ENCODE results near the gene OARD1.
A peak's percentile ranks its signal among the peaks of the same experiment; 100 is the strongest.
"Not testable (repeated sequence)": the region's sequence is repeated elsewhere in the genome, so short reads cannot be mapped to it uniquely, and the experiment has no call there.

Gene OARD1, protein sequence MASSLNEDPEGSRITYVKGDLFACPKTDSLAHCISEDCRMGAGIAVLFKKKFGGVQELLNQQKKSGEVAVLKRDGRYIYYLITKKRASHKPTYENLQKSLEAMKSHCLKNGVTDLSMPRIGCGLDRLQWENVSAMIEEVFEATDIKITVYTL

DNA sequence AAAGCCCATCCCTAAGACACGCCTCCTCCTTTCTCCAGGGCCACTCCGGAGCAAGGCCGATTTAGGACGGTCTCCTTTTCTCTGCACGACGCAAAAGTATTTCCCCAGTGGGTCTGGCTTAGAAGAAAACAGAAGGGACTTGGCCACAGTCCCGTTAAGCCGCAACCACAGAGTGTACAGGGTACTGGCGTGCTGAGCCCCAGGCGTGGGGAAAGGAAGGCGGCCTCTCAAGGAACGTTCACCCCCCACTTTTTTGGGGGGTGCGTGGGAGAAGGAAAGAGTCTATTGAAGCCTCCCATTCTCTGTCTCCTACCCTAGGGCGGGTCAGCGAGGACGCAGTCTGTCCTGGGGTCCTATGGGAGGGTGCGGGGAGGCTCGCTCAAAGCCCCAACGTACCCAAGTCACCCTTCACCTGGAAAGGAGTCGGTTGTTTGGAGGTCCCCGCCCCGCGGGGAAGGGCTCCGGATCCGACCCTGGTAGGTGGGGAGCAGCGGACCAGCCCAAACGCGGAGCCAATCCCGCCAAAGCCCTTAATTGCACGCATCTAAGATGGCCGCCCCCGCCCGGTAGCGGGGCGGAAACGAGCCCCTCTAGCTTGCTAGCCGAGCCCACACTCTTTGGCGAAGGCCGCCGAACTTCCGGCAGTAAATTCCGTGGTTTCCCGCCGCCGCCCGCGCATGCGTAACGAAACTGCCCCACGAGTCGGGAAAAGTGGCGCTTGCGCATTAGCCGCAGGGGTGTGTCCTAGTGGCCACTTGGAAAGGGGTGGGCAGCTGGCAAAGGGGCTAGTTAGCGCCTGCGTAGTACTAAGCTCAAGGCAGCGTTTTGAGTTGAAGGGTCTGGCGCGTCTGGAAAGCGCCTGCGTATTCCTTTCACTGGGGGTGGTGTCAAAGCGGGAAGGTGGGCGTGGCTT is at the start of gene OARD1:
Gene OARD1, minus strand, starts transcription at position 434 of the 913 bp plus-strand sequence. CDS start 722 bp downstream, outside the sequence.
- peak; percentile 99 for DNase-seq (ENCODE audit: low spot score)

DNA sequence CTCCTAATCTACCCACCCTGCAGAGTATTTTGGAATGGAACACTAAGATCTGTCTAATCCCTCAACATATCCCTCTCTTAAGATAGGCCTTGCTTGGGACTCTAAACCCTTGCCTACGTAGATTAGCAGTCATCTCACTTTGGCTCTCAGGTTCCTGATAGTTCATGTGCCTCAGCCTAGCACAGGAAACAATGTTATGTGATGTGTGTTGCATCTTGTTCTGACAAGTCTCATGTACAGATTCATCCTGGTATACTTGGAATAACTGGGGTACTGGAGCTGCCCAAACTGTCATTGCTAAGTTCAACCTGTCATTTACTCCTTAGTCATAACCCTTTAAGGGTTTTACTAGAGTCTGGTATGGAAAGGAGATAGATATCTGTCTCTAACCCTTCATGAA is 47.9 kb upstream of the OARD1 start:
- DNase-seq (ENCODE audit: low spot score) = no peak

DNA sequence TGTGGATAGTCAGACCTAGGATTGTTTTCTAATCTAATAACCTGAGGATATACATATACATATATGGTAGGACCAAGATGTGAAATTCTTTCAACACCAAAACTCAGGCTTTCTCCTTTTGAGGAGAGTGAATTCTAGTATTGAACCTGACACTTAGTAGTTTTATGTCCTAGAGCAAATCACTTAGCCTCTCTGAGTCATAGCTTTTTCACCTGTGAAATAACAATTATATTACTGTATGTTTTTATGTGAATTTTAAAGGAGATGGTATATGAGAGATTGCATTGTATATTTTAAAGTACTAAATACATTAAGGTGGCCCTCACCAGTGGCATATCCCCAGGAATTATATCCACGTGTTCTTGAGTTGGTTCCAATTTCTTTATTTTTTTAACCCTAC is 47.4 kb upstream of the OARD1 start:
- no peak for DNase-seq (ENCODE audit: low spot score)

DNA sequence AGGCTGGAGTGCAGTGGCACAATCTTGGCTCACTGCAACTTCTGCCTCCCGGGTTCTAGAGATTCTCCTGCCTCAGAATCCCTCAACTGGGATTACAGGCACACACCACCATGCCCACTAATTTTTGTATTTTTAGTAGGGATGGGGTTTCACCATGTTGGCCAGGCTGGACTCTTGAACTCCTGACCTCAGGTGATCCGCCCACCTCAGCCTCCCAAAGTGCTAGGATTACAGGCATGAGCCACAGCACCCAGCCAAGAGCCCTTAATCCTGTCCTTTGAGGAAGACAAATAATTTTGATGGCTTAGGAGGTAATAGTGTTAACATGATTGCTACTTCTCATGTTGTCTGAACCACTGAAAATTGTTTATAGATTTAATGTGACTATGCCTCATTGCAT is 42.9 kb upstream of the OARD1 start:
- DNase-seq (ENCODE audit: low spot score) = not testable (repeated sequence)

DNA sequence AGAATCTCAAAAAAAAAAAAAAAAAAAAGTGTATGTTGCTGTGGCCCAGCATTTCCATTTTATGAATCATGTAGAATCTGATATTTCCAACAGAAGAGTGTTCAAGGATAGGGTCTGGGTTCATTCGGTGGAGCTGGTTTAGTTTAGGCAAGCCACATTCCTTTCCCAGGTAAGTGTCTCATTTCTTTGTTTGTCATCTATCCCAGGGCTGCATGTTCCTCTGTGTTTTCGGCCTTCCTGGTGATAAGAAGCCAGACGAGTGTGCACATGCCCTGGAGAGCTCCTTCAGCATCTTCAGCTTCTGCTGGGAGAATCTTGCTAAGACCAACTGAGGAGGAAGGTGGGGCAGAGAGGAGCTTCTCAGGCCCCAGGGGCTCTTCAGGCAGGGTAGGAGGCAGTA is 38.9 kb upstream of the OARD1 start:
- no peak for DNase-seq (ENCODE audit: low spot score)

DNA sequence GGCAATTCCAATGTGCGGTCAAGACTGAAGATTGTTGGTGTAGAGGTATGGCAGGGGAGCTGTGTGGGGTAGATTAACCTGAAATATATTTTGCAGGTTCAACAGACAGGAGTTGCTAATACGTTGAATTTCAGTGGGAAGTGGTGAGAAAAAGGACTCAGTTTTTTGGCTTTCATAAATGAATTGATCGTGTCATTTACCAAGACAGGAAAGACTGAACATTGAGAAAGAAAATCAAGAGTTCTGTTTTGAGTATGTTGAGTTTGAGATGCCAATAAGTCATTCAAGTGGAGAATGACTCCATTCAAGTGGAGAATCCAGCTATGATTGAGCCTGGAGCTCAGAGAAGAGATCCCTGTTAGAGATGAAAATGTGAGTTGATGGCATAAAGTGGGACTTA is 31.7 kb upstream of the OARD1 start:
- DNase-seq (ENCODE audit: low spot score) = no peak

DNA sequence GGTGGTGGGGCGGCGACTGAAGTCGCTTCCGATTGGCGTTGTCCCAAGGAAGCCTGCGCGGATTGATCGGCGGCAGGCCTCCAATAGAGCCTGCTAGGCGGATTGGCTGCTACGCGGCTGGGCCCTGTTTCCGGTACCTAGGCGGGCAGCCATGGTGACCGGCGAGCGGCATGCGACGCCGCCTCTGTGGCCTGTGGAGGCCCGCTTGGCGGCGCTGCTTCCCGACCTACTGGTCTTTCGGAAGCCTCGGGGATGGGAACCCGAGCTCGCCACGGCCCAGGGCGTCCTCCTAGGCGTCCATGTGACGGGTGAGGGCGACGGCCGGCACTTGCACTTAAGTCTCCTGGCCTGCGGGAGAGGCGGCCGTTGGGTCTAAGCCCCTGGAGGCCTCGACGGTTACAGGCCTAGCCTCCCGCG is 28.7 kb upstream of the OARD1 start:
- peak; percentile 84 for DNase-seq (ENCODE audit: low spot score)

DNA sequence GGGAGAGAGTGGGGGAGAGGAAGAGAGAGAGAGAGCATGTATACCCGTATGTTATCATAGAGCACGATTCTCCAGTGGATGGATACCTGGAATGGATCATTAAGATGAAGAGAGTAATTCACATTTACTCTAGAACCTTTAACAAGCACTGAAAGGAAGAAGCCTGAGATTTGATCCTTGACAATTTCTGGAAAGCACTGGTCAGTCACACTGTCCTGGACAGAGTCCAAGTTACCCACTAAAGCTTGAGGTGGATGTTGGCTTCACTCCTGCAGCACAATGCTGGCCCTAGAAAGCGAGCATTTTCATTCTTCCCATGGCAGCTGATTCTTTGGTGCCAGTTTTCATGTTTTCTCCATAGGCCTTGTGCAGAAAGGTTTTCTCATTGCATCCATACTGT is 26.2 kb upstream of the OARD1 start:
- no peak for DNase-seq (ENCODE audit: low spot score)

DNA sequence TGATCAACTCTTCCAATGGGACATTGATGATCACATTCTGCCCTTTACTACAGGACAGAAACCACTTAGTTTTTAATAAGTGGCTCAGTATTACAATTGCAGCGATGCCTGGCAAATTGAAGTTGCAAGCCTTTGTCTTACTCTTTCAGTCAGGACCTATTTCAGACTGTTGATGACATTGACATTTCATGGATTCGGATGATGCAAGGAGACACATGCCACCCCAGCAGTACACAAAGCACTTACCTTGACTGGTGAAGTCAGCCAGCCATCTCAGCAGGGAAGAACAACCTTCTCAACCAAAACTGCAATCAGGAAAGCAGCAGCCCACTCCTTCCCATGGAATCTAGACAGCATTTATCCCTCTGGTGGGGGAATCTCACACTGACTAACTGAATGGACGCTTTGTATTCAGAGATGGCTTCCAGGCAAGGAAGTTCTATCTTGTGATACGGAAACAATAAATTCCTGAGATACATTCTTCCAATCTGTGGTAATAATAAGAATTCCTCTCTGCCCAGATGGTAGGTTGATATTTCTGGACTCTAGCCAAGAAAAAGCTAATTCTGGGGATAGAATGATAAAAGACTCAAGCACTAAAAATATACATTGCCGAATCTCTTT is 25.4 kb upstream of the OARD1 start:
- DNase-seq (ENCODE audit: low spot score) = no peak

DNA sequence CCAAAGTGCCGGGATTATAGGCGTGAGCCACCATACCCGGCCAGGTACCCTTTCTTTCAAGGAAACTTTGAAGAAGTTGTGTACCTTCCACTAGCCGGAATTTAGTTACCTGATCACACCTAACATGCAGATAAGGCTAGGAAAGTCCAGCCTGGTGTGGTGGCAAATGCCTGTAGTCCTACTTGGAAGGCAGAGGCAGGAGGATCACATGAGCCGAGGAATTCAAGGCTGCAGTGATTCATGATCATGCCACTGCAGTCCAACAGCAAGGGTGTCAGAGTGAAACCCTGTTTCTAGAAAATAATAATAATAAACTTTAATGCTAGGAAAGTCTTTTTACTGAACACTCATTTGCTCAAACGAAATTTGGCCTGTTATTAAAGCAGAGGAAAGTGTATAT is 21.6 kb upstream of the OARD1 start:
- DNase-seq (ENCODE audit: low spot score) = no peak

DNA sequence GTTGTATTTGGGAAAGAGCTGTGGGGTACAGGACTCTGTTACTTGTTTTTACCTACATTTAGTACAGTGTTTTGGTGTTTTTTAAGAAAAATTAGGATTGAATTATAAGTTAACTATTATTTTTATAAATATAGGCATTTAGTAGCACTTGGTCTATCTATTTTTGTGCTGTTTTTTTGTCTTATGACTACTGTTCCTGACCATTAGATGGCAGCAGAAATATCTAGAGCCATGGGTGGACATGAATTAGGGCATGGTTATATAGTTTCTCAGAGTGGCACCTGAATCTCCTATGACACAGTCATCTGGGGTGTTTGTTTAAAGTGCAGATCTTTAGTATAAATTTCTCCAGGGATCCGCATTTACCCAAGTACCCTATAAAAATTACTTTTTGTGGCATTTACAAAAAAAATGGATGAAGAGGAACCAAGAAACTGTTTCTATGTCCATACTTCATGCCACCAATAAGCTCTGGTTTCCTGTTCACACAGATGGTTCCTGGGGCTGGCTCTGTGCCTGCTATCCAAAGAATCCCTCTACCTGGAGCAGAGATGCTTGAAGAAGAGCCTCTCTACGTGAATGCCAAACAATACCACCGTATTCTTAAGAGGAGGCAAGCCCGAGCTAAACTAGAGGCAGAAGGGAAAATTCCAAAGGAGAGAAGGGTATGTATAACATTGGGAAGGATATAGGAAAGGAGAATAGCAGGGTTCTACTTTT is 20.4 kb upstream of the OARD1 start:
- DNase-seq (ENCODE audit: low spot score) = no peak

DNA sequence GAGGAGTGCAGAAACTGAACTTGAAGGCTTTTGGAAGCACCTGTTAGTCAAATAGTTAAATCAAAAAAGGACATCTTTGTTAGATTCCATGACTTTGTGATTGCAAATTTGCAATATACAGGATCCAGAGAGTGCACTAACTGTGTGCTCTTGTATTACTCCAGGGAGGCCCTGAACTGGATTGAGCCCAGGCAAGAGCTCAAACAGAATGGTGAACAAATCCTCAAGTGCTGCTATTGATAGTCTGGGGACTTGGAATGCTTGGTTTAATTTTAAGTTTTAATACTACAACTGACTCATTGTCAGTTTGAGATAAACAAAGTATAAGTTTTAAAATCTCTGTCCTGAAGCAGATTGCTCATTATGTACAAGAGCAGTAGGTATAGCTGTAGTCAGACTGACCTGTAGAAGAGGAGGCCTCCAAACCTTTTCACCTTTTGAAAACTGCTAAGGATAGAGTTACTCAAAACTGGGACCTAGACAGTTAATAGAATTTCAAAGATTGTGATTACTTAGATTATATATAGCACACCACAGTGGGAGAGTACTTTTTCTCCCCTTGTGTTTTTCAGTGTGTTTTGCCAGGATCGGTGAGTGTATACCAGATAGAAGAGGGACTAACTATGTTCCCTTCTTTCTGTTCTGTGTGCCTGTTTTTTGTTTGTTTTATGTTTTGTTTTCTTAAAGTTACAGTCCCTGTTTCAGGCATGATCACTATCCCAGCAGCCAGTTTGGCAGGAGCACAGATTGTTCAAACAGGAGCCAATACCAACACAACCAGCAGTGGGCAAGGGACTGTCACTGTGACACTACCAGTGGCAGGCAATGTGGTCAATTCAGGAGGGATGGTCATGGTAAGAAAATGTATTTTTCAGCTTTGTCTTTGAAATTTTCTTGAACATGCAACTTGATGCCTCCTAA is 18.9 kb upstream of the OARD1 start:
- DNase-seq (ENCODE audit: low spot score) = no peak

DNA sequence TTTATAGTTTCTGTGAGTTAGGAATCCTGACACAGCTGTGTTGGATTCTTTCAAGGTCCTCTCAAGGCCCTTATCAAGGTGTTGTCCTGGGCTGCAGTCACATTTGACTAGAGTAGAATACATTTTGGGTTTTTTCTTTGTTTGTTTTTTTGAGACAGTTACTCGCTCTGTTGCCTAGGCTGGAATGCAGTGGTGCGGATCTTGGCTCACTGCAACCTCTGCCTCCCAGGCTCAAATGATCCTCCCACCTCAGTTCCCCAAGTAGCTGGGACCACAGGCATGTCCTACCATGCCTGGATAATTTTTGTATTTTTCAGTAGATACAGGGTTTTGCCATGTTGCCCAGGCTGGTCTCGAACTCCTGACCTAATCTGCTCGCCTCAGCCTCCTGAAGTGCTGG is 16.3 kb upstream of the OARD1 start:
- no peak for DNase-seq (ENCODE audit: low spot score)

DNA sequence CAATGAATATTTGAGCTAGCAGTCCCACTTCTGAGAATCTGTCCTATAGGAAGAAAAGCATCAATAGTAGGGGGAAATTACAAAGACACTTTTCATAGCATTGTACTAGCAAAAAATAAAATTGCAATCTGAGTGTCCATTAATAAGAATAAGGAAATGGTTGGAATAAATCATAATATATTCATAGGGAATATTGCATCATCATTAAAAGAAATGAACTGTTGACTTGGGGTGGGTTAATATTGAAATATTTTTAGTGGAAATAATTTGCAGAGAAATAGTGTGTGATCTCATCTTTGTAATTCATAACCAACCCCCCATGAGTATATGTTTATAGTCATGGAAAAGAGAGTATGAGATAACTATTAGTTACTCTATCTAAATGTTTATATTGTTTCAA is 13.0 kb upstream of the OARD1 start:
- no peak for DNase-seq (ENCODE audit: low spot score)

DNA sequence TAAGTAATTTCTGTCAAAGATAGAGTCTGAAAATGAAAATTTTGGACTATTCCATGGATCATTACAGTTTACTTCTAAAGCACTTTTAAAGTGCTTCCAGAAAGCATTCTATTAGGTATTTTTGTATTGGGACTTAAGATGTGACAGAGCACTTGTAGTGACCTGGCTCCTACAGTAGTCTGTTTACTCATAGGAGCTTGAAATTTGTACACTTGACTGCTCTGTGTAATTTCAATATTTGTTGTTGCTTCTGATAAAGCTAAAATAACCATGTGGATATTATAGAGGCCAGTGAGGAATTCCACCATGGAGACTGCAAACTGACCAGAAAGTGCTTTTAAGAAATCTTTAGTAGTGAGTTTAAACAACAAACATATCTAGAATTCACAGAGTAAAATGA is 10.9 kb upstream of the OARD1 start:
- DNase-seq (ENCODE audit: low spot score) = no peak

DNA sequence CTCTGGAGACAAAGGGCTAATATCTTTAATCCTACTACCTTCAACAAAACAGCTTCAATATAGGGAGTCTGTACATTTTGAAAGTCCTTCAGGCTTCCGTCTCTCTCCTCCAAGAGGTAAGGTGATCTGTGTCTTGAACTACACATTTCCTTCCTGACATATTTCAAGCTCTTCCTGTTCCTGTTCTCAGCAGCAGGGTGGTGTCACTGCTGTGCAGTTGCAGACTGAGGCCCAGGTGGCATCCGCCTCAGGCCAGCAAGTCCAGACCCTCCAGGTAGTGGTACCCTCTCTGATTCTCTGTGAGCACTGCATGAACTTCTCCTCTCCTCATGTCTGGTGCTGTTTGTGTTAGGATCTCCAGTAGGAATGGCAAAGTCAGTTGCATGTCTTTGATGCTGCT is 8.5 kb upstream of the OARD1 start:
- no peak for DNase-seq (ENCODE audit: low spot score)

DNA sequence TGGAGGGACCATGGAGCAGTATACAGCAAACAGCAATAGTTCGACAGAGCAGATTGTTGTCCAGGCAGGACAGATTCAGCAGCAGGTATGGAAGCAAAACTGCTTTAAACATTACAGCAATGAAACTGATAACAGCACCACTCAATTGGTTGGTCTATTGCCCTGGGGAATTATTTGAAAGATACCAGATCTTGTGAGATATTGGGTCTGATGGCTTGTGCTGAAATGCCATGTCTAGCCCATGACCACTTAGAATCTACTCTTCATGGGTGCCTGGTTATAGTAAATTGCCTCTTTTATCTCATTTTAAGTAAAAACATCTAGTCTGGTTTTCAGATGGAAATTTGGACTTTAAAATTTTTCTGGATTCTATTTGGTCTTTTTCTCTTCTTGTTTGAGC is 6.9 kb upstream of the OARD1 start:
- DNase-seq (ENCODE audit: low spot score) = no peak

DNA sequence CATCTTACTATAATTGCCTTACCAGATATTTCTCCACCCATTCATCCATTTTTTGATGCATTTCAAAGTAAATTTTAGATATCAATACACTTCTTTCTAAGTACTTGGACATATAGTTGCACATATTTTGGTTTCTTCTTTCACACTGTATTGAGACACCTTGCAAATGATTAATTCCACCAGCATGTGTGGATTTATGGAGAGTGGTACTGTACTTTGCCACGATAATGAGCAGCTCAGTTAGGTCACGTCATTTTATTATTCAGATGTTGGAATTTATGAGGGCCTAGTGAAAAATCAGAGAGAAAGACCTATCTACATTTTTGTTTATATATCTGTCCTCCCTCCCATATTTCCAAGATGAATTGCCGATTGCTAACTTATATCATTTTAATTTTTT is 5.9 kb upstream of the OARD1 start:
- DNase-seq (ENCODE audit: low spot score) = no peak

DNA sequence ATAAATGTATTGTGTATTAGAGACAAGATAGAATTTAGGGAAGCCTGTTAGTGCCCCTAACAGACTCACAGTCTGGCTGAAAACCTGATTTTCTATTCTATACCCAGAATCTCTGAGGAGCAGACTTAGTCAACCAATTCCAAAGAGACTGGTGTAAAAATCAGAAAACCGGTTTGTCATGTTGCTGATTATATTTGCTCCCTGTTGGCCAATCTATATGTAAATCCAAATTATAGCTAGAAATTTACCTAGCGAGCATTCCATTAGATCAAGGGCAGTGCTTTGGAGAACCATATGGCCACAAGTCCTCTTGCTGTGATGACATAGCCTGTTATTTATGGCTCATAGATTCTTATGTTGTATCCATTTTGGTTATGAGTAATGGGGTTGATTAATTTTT is 5.4 kb upstream of the OARD1 start:
- no peak for DNase-seq (ENCODE audit: low spot score)

DNA sequence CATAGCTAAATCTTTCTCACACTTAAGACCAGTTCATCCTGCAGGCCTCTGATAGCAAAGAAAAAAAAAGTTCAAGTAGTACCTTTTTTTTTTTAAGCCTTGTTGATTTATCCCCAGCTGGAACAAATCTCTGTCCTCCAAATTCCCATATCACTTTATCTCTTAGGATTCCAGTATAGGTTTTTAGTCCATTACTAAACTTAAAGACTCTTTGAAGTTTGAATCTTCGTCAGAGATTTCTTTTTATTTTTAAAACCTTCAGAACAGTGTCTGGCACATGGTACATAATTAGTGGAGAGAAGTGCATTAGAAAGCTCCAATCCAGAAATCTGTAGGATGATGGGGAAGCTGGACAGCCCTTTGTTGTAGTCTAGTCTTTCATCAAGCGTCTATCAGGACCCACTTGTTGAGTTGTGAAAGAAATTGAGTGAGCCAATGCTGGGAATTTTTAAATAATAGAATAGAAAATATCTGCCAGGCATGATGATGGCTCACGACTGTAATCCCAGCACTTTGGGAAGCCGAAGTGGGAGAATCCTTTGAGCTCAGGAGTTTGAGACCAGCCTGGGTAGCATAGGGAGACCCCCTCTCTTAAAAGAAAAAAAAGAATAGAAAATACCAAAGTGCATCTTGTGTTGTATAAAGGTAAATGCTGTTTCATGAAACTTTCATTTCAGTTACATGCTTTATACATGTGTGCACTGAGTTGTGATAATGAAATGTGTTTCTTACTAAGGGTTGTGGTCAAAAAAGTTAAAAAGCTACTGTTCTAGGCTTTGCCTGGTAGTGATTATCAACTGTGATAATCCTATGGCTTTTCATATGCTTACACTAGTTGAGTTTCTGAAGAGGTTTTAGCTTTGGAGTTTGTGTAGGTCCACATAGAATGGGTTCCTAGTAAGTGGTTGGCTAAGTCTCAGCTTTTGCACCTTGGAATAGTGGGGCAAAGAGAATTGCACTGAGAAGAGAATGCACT is 3.8 kb upstream of the OARD1 start:
- DNase-seq (ENCODE audit: low spot score) = no peak
